ENCODE data around the gene AIDA.

The AIDA gene

DNA sequence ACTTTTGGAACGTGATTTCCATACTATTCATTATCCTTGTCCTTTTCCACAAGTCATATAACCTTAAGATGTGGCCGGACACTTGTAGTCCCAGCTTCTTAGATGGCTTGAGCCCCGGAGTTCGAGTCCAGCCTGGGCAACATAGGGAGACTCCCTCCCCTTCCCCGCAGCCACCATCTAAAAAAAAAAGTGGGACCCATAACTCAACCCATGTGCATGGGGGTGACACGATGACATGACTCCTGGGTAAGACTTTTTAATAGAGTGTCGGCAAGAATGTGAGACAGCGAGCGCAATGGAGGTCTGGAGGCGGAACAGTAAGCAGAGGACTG, 68.7 kb downstream of the AIDA start:
- DNase-seq, result no peak

DNA sequence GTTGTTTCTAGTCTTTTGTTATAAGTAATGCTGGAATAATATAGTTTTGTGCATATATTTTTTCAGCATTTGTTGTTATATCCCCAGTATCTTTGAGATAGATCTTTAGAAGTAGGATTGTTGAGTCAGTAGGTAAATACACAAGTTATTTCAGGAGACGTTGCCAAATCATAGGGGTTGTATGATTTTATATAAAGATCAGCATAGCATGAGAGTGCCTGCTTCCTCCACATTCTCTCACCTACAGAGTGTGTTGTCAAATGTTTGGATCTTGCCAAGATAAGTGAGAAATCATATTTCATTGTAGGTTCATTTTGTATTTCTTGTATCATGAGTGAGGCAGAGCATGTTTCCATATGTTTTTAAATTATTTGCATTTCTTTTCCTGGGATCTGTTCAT, 69.8 kb downstream of the AIDA start:
- DNase-seq, result no peak

DNA sequence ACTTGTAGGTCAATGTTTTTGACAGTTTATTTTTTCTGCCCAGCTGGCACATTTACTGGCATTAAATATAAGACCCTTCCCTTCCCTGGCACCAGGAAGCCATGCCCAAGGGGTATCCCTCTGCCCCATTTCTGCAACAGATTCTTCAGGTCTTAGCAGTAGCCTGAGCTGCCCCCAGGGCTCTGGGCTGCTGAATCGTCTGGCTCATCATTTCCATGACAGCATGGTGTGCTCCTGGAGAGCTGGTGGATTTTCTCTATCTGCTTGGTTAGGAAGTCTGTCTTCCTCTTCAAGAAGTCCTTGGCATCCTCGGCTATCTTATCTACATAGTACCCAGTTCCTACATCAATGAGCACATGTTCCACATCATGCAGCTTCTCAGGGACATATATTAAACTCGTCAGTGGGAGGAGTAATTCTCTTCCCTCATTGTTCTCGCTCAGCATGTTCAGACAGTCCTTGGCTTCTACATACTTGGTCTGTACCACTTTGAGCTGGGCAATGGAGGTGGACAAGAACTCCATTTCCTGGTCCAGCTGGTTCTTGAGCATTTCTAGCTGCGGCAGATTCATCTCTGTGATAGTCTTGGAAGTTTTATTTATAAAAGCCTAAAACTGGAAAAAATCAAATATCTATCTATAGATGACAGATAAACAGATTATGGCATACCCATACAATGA, 70.9 kb downstream of the AIDA start:
- DNase-seq, result no peak

DNA sequence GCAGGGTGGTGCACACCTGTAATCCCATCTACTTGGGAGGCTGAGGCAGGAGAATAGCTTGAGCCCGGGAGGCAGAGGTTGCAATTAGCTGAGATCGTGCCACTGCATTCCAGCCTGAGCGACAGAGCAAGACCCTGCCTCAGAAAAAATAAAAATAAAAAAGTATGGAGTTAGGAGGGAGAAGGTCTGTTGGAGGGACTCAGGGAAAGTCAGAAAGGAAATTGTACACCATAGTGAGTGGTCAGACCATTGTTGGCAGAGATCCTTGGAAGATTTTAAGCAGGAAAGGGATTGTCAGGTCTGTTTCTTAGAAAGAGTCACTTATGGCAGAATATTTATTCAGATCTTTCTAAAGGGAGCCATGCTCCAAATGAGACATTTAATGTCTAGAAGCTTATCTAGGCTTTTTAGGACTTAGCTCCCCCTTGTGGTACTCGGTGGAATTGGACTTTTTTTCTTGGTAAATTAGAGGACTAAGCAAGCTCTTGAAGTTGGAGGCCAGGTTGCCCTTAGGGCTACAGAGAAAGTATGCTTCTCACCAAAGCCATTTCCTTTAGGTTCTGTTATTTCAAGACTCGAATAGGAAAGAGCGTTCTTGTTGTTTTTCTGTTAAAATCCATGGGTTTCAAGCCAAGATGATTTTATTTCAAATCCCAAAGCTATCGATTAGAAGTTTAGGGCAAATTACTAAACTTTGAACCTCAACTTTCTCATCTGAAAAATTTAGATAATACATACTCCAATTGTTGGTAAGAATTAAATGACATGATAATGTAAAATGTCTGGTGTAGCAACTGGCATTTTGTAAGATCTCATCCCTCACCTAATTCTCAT, 77.9 kb downstream of the AIDA start:
- peak; percentile 63 for DNase-seq

DNA sequence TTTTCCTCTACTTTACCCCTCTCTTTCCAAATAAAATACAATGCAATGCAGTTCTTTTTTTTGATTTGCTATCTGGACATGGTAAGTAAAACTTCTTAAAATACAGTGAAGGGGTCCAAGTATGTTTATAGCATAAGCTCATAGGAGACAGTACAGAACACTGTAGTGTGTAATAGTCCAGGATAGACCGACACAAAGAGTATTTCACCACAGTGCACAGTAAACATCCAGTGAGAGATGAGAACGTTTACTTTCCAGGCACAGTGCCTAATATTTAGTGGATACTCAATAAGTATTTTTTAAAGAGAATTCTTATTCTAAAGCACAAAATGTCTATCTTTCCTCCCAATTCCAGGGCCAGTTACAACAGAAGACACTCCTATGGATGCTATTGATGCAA, 79.5 kb downstream of the AIDA start:
- no peak for DNase-seq

DNA sequence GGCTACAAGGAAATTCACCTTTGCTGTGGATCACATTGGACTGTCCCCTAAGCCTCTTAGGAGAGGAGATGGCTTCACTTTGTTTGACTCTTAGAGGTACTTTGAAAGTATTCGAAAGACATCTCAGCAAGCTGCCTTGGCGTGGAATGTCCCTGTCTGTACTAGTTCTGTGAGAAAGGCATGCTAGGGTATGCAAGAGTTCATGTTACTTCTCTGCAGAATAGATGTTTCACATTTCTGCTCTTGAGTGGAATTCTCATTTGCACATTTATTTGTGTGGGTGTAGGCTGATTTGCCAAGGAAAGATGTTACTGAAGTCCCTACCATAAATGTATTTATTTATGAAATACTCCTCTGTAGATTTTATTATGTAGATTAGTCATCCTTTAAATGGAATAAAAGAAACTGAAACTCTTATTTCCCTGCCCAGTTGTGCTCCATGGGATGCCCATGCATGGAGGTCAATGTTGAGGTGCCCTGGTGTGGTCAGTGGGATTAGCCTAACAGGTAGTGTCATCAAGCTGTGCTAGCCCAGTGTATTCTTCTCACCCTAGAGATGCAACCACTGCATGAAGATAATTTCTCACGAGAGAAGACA, 80.6 kb downstream of the AIDA start:
- no peak for DNase-seq

DNA sequence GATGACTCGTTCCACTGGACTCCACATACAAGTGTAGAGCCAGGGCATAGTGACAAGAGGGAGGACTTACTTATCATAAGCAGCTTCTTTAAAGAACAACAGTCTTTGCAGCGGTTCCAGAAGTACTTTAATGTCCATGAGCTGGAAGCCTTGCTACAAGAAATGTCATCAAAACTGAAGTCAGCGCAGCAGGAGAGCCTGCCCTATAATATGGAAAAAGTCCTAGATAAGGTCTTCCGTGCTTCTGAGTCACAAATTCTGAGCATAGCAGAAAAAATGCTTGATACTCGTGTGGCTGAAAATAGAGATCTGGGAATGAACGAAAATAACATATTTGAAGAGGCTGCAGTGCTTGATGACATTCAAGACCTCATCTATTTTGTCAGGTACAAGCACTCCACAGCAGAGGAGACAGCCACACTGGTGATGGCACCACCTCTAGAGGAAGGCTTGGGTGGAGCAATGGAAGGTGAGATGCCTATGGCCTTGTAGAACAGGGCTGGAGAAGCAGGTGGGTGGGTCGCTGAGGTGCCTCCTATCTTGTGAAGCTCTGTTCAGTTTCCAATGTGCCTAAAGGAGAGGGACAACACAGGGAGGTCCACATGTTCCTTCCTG, 82.3 kb downstream of the AIDA start:
- no peak for DNase-seq

DNA sequence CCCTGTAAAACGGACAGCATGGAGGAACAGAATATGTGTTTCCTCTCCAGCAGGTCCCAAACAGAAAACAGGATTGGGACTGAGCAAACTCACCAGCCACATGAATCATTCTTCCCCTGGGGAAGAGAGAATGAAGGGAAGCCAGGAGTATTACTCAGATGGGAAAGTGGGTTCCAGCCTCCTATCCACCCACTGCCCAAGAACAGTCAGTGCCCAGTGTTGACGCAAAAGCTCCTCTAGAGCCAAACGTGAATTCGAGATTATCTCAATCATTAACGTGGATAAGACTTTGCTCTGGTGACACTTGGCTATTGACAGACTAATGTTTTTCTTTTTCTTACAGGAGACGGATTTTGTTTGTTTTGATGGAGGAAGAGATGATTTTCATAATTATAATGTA, 85.1 kb downstream of the AIDA start:
- no peak for DNase-seq

DNA sequence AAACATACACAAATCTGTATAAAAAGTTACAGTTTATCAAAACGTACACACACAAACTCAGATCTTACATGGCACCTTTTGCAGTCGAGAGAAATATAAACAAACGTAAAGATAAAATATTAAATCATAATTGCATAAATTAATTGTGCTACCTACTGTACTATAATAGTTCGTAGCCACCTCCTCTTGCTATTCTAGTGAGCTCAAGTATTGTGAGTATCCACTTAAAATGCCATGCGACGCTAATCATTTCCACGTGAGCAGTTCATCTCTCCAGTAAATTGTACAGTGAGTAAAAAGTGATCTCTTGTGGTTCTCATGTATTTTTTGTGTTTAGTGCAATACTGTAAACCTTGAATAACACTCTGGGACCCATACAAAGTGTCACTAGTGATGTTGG, 88.1 kb downstream of the AIDA start:
- DNase-seq, result no peak

DNA sequence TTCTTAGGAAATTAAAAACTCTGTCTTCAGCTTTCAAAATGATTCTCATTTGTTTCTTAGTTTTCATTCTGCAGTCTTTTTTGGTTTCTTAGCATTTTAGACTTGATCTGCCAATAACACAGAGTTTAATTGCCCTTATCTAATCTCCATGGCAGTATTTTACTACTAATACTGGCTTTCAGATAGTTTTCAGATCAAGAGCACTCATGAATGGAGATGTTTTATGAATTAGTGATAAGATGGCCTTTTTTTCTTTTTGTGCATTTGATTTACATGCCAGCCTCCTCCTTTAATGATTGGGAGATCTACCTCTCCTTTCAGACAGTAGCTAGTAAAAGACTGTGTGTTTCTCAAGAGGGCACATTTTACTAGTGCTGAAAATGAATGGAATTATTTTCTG, 88.8 kb downstream of the AIDA start:
- no peak for DNase-seq

DNA sequence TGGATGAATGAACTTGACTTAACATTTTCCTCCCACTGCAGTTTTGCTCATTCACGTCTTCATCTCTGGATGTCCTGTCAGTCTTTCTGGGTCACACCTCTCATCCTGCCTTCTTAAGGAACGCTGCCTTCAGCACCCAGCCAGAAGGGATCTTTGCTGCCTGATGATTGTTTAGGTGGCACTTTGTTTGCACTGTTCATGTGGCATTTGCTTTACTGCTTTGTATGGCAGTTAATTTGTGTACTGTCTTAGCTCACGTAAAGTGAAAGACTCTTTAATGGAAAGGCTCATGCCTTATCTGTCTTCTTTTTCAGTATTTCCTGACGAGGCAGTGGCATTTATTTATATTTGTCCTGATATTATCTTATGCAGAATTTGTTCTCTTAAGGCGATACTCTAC, 89.5 kb downstream of the AIDA start:
- no peak for DNase-seq

DNA sequence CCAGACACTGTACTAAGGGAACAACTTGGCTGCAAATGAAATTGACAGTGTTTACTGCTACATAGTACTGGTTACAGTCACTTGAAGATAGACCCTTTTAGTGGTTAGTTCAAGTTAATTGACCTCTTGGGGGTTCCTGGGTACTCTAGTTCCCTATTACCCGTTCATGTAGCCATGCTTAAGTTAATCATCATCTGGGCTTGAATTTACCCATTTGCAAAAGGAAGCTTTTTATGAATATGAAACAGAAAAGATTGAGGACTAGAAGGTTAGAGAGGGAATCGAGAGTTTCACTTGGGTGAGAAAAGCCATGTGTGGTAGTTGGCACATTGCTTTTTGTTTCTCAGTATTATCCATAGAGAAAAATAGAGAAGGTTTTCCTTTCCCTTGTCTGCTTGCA, 91.7 kb downstream of the AIDA start:
- DNase-seq, result no peak

DNA sequence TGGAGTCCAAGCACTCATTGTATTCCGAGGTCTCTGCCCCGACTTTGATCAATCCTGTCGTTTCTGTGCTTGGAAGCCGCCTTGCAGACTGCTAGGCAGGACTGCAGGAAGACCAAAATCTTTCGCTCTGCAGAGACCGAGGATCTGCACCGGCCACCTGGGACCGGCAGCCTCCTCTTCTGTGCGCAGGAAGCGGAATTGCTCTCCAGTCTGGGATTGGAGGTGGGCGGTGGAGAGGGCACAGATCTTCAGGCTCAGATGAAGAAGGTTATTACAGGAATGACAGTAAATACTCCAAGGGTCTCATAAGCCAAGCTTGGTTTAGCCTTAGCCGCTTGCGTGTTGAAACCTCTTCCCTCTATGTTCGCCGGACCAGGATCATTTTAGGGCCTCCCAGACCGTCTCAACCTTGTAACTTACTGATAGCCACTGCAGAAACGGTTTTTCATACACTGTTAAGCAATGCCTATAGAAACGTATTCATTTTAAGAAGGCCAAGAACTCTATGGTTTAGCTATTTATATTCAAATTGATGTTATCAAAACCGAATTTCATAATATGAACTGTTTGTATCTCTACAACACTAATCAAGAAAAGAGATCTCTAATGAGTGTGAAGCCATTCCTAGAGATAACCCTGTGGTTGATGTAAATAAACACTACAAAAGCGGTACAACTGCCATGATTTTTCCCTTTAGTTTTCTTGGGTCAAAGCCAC, 93.3 kb downstream of the AIDA start:
- DNase-seq, result no peak
